Epithelial cell of esophagus (primary cell): ENCODE results near the gene LEFTY2.
"Not testable (repeated sequence)": the region's sequence is repeated elsewhere in the genome, so short reads cannot be mapped to it uniquely, and the experiment has no call there.

Source experiments
- DNase-seq: peaks from one replicate; pipeline ENCODE4 v3.0.0; 2010; ENCODE audit warnings: low read depth
- H3K4me3 ChIP-seq: 2 replicates; pipeline ENCODE4 v1.5.1; 2011; ENCODE audit warnings: mild to moderate bottlenecking, low read length, control low read depth
- CTCF ChIP-seq: IDR thresholded peaks from 2 replicates; pipeline ENCODE4 v1.5.1; 2011; ENCODE audit warnings: low read depth, mild to moderate bottlenecking, low read length, control low read depth, inconsistent platforms; ENCODE audit not compliant: insufficient read depth; ENCODE audit errors: missing control alignments

Gene LEFTY2

GRCh38 chr1:225941187-225941941 lies at the start of gene LEFTY2:
Gene LEFTY2 (minus strand): TSS chr1:225941220. CDS start chr1:225941140, 80 bp downstream.
- DNase-seq: no peak
- no peak within 1 kb of the TSS for H3K4me3 ChIP-seq
- TF ChIP-seq CTCF: no peak

GRCh38 chr1:225987491-225988316 lies 46.7 kb upstream of the LEFTY2 start:
- DNase-seq: peak; percentile 55
- peak; percentile 67 for TF ChIP-seq CTCF
- H3K4me3 ChIP-seq: no peak overlapping the region

- TF ChIP-seq CTCF: no peak
- no peak for DNase-seq
These were observed 40.7 kb upstream of the LEFTY2 start for GRCh38 chr1:225981714-225982113.

GRCh38 chr1:225980005-225980836 lies 39.2 kb upstream of the LEFTY2 start:
- no peak overlapping the region for H3K4me3 ChIP-seq
- no peak for DNase-seq
- no peak for TF ChIP-seq CTCF

More at GRCh38 chr1:225981714-225982113, 40.7 kb upstream of the LEFTY2 start:
- no peak overlapping the region for H3K4me3 ChIP-seq

GRCh38 chr1:225979421-225979820 lies 38.4 kb upstream of the LEFTY2 start:
- no peak for TF ChIP-seq CTCF
- H3K4me3 ChIP-seq: no peak overlapping the region
- DNase-seq: no peak

GRCh38 chr1:225977937-225978748 lies 37.1 kb upstream of the LEFTY2 start:
- no peak for DNase-seq
- H3K4me3 ChIP-seq: no peak overlapping the region
- TF ChIP-seq CTCF: no peak

- not testable (repeated sequence) for DNase-seq, H3K4me3 ChIP-seq
These were observed 34.1 kb upstream of the LEFTY2 start for GRCh38 chr1:225975146-225975545.
